GM19025 (cell line): ENCODE data around the gene UBAP1.
A peak's percentile ranks its signal among the peaks of the same experiment; 100 is the strongest.
"Not testable (repeated sequence)": the region's sequence is repeated elsewhere in the genome, so short reads cannot be mapped to it uniquely, and the experiment has no call there.

ENCODE experiments used
- ATAC-seq: cut with Tn5 transposase; IDR thresholded peaks from one replicate; pipeline ENCODE4 v1.9.1; 2021; ENCODE audit warnings: mild to moderate bottlenecking, low read depth, moderate library complexity; ENCODE audit not compliant: unreplicated experiment

Gene UBAP1

GRCh38 chr9:34177593-34178435, 1.0 kb upstream of the UBAP1 start:
- ATAC-seq, result no peak

GRCh38 chr9:34179213-34180136, 632 bp downstream of the UBAP1 start:
- ATAC-seq, result no peak

GRCh38 chr9:34185778-34186551, 7.1 kb downstream of the UBAP1 start:
- peak; percentile 60 for ATAC-seq

GRCh38 chr9:34187891-34188240, 9.0 kb downstream of the UBAP1 start:
- no peak for ATAC-seq

GRCh38 chr9:34190996-34191892, 12.4 kb downstream of the UBAP1 start:
- ATAC-seq, result no peak

- ATAC-seq, result no peak
Observed at GRCh38 chr9:34195143-34195542, 16.3 kb downstream of the UBAP1 start.

- not testable (repeated sequence) for ATAC-seq
Observed at GRCh38 chr9:34197286-34197685, 18.4 kb downstream of the UBAP1 start.

- no peak for ATAC-seq
Observed at GRCh38 chr9:34197756-34198711, 19.2 kb downstream of the UBAP1 start.

- no peak for ATAC-seq
Observed at GRCh38 chr9:34200092-34200491, 21.2 kb downstream of the UBAP1 start.

GRCh38 chr9:34203275-34203991, 24.6 kb downstream of the UBAP1 start:
- no peak for ATAC-seq

- no peak for ATAC-seq
Observed at GRCh38 chr9:34203992-34204635, 25.3 kb downstream of the UBAP1 start.

- no peak for ATAC-seq
Observed at GRCh38 chr9:34205102-34205501, 26.3 kb downstream of the UBAP1 start.

- no peak for ATAC-seq
Observed at GRCh38 chr9:34206561-34206960, 27.7 kb downstream of the UBAP1 start.

GRCh38 chr9:34211395-34211794, 32.6 kb downstream of the UBAP1 start:
- ATAC-seq, result no peak

- not testable (repeated sequence) for ATAC-seq
Observed at GRCh38 chr9:34214354-34215000, 35.6 kb downstream of the UBAP1 start.

- ATAC-seq, result no peak
Observed at GRCh38 chr9:34216325-34216724, 37.5 kb downstream of the UBAP1 start.

- ATAC-seq, result not testable (repeated sequence)
Observed at GRCh38 chr9:34217015-34217414, 38.2 kb downstream of the UBAP1 start.
